GM23248 (cell line): ENCODE results near the gene SLC18A3. TPM values are rescaled to one million over a fixed set of nuclear protein-coding genes. Genes with fewer than 3 reads are reported as not detected.

ENCODE experiments used
- DNase-seq: peaks from one replicate; pipeline ENCODE4 v3.0.0-alpha.2; 2015
- H2AFZ ChIP-seq: fragments of 200-600 bp; sonication (generic); 2 replicates; pipeline ENCODE4 v1.6.1; 2016; ENCODE audit warnings: antibody characterized with exemption
- H3F3A ChIP-seq: fragments of 200-600 bp; sonication (generic); 2 replicates; pipeline ENCODE4 v1.6.1; 2016; ENCODE audit warnings: mild to moderate bottlenecking, antibody characterized with exemption, mixed run types; ENCODE audit not compliant: insufficient read depth
- H3K27ac ChIP-seq: fragments of 200-600 bp; sonication (generic); 2 replicates; pipeline ENCODE4 v1.5.1; 2016; ENCODE audit warnings: mild to moderate bottlenecking
- H3K27me3 ChIP-seq: fragments of 200-600 bp; sonication (generic); replicated peaks from 2 replicates; pipeline ENCODE4 v1.6.1; 2016; ENCODE audit warnings: mild to moderate bottlenecking; ENCODE audit not compliant: insufficient read depth
- H3K36me3 ChIP-seq: fragments of 200-600 bp; sonication (generic); 2 replicates; pipeline ENCODE4 v1.6.1; 2016; ENCODE audit warnings: low read depth, mild to moderate bottlenecking
- H3K4me1 ChIP-seq: fragments of 200-600 bp; sonication (generic); 2 replicates; pipeline ENCODE4 v1.6.1; 2016; ENCODE audit warnings: mild to moderate bottlenecking; ENCODE audit not compliant: insufficient read depth
- H3K4me2 ChIP-seq: fragments of 200-600 bp; sonication (generic); one replicate; pipeline ENCODE4 v1.6.1; 2016; ENCODE audit warnings: mild to moderate bottlenecking; ENCODE audit not compliant: unreplicated experiment
- H3K4me3 ChIP-seq: fragments of 200-600 bp; sonication (generic); 2 replicates; pipeline ENCODE4 v1.5.1; 2016; ENCODE audit warnings: mild to moderate bottlenecking
- H3K79me2 ChIP-seq: fragments of 200-600 bp; sonication (generic); 2 replicates; pipeline ENCODE4 v1.6.1; 2016; ENCODE audit warnings: mild to moderate bottlenecking; ENCODE audit not compliant: insufficient read depth
- H3K9ac ChIP-seq: fragments of 200-600 bp; sonication (generic); 2 replicates; pipeline ENCODE4 v1.6.1; 2016; ENCODE audit warnings: mild to moderate bottlenecking
- H3K9me2 ChIP-seq: fragments of 200-600 bp; sonication (generic); 2 replicates; pipeline ENCODE4 v1.6.1; 2016; ENCODE audit warnings: mixed run types, mild to moderate bottlenecking, moderate library complexity; ENCODE audit not compliant: insufficient read depth
- H3K9me3 ChIP-seq: fragments of 200-600 bp; sonication (generic); one replicate; pipeline ENCODE4 v1.6.1; 2017; ENCODE audit warnings: low read depth
- H4K20me1 ChIP-seq: fragments of 200-600 bp; sonication (generic); 2 replicates; pipeline ENCODE4 v1.6.0; 2016; ENCODE audit not compliant: insufficient read depth
- EZH2 ChIP-seq: fragments of 200-600 bp; sonication (generic); IDR thresholded peaks from 2 replicates; pipeline ENCODE4 v1.6.1; 2018; ENCODE audit warnings: antibody characterized with exemption, mild to moderate bottlenecking; ENCODE audit not compliant: insufficient read depth, poor library complexity, severe bottlenecking
- EZH2phosphoT487 ChIP-seq: fragments of 200-600 bp; sonication (generic); IDR thresholded peaks from 2 replicates; pipeline ENCODE4 v1.6.1; 2018; ENCODE audit warnings: antibody characterized with exemption, moderate library complexity, mild to moderate bottlenecking, low read depth; ENCODE audit not compliant: insufficient read depth
- WGBS, 2 experiments: methylation state at CpG; one replicate each; pipeline ENCODE4 v1.1.6; 2015 to 2017; ENCODE audit warnings: low lambda C conversion rate in 2 of 2, low coverage in 1 of 2; ENCODE audit errors: missing lambda C conversion rate in 2 of 2; 5-methylcytosine and 5-hydroxymethylcytosine counted together
- in situ Hi-C: fragments of 300-500 bp; cut with MboI; formaldehyde crosslinking; loops from 2 replicates; pipeline ENCODE4 v1.15.0; 2020
- polyA plus RNA-seq: library from polyadenylated mRNA; unstranded; fragments of >200 nt; fragmentation: Nextera tagmentation; extraction: Ambion mirVana; gene quantifications from 2 replicates; pipeline ENCODE4 v1.2.1, GENCODE V29; 2016
- total RNA-seq: library from RNA; depleted of rRNA; stranded (reverse); fragments of >200 nt; shearing (Covaris generic); gene quantifications from 2 replicates; pipeline ENCODE4 v1.2.3, GENCODE V29; 2014

SLC18A3 gene
- total and polyA plus RNA-seq, 2 experiments from 2014 or later, result not detected

GRCh38 chr10:49653273-49653929 is 43.3 kb downstream of the SLC18A3 start:
- peaks cover 43% of the 10 kb centered on the region for H3K27me3 ChIP-seq
- H3K4me2 ChIP-seq, result no peak overlapping the region
- no peaks in the 10 kb centered on the region for H3K79me2 ChIP-seq
- DNase-seq, result no peak
- H3K9me3 ChIP-seq, result no peaks in the 10 kb centered on the region
- no peak for TF ChIP-seq EZH2phosphoT487
- no peak for TF ChIP-seq EZH2
- no peaks in the 10 kb centered on the region for H3K9me2 ChIP-seq
- WGBS, 2 experiments, result 39 to 50% methylated on average over 11 of the region's 11 CpGs
- H3K4me1 ChIP-seq, result no peaks in the 10 kb centered on the region
- in situ Hi-C loops, result no loop called here
- H3K27ac ChIP-seq, result no peak overlapping the region
- H3F3A ChIP-seq, result no peaks in the 10 kb centered on the region
- H3K9ac ChIP-seq, result no peak overlapping the region
- H3K4me3 ChIP-seq, result no peak overlapping the region
- no peaks in the 10 kb centered on the region for H4K20me1 ChIP-seq
- H3K36me3 ChIP-seq, result no peaks in the 10 kb centered on the region
- H2AFZ ChIP-seq, result no peak overlapping the region

- H3K4me2 ChIP-seq, result no peak overlapping the region
- no peaks in the 10 kb centered on the region for H3K9me2 ChIP-seq
- H3K4me3 ChIP-seq, result no peak overlapping the region
- peaks cover 36% of the 10 kb centered on the region for H3K27me3 ChIP-seq
- H4K20me1 ChIP-seq, result no peaks in the 10 kb centered on the region
- TF ChIP-seq EZH2, result no peak
- TF ChIP-seq EZH2phosphoT487, result no peak
- H3F3A ChIP-seq, result no peaks in the 10 kb centered on the region
- WGBS, 2 experiments, result 8 to 15% methylated on average over 5 of the region's 5 CpGs
- no peak overlapping the region for H3K27ac ChIP-seq
- DNase-seq, result no peak
- no peak overlapping the region for H2AFZ ChIP-seq
- no peaks in the 10 kb centered on the region for H3K36me3 ChIP-seq
- H3K4me1 ChIP-seq, result no peaks in the 10 kb centered on the region
- peaks cover 4% of the 10 kb centered on the region for H3K9me3 ChIP-seq
- in situ Hi-C loops, result no loop called here
- no peaks in the 10 kb centered on the region for H3K79me2 ChIP-seq
- no peak overlapping the region for H3K9ac ChIP-seq
These were observed 44.1 kb downstream of the SLC18A3 start for GRCh38 chr10:49654036-49654693.

GRCh38 chr10:49655099-49655498 is 45.0 kb downstream of the SLC18A3 start:
- Histone ChIP-seq H3K27me3 (peaks cover 32% of the 10 kb centered on the region), H4K20me1 (no peaks in the 10 kb centered on the region), H3K36me3 (no peaks in the 10 kb centered on the region), H2AFZ (no peak overlapping the region), H3K9me3 (peaks cover 4% of the 10 kb centered on the region), H3K79me2 (no peaks in the 10 kb centered on the region), H3K9me2 (no peaks in the 10 kb centered on the region), H3F3A (no peaks in the 10 kb centered on the region), H3K4me2 (no peak overlapping the region), H3K4me3 (no peak overlapping the region), H3K4me1 (no peaks in the 10 kb centered on the region), H3K9ac (no peak overlapping the region), H3K27ac (no peak overlapping the region)
- no peak for TF ChIP-seq EZH2
- no peak for TF ChIP-seq EZH2phosphoT487
- WGBS, 2 experiments, result 76 to 77% methylated on average over 18 of the region's 18 CpGs
- DNase-seq, result no peak
- in situ Hi-C loops, result no loop called here

GRCh38 chr10:49656845-49657493 is 46.9 kb downstream of the SLC18A3 start:
- no peak overlapping the region for H3K4me3 ChIP-seq
- no peaks in the 10 kb centered on the region for H4K20me1 ChIP-seq
- in situ Hi-C loops, result no loop called here
- peaks cover 28% of the 10 kb centered on the region for H3K27me3 ChIP-seq
- H3K9me2 ChIP-seq, result no peaks in the 10 kb centered on the region
- H3K27ac ChIP-seq, result no peak overlapping the region
- DNase-seq, result no peak
- H3K79me2 ChIP-seq, result no peaks in the 10 kb centered on the region
- 48 to 53% methylated on average over 9 of the region's 9 CpGs for WGBS, 2 experiments
- H3K4me1 ChIP-seq, result no peaks in the 10 kb centered on the region
- no peaks in the 10 kb centered on the region for H3K36me3 ChIP-seq
- no peak for TF ChIP-seq EZH2phosphoT487
- no peaks in the 10 kb centered on the region for H3F3A ChIP-seq
- H3K9ac ChIP-seq, result no peak overlapping the region
- peaks cover 4% of the 10 kb centered on the region for H3K9me3 ChIP-seq
- H3K4me2 ChIP-seq, result no peak overlapping the region
- no peak overlapping the region for H2AFZ ChIP-seq
